HG02610 (cell line): ENCODE measurements around the gene PFKL.
"Not testable (repeated sequence)": the region's sequence is repeated elsewhere in the genome, so short reads cannot be mapped to it uniquely, and the experiment has no call there.

Experiments
- ATAC-seq: cut with Tn5 transposase; IDR thresholded peaks from one replicate; pipeline ENCODE4 v1.9.1; 2021; ENCODE audit warnings: mild to moderate bottlenecking, moderate library complexity; ENCODE audit not compliant: unreplicated experiment

PFKL gene

DNA sequence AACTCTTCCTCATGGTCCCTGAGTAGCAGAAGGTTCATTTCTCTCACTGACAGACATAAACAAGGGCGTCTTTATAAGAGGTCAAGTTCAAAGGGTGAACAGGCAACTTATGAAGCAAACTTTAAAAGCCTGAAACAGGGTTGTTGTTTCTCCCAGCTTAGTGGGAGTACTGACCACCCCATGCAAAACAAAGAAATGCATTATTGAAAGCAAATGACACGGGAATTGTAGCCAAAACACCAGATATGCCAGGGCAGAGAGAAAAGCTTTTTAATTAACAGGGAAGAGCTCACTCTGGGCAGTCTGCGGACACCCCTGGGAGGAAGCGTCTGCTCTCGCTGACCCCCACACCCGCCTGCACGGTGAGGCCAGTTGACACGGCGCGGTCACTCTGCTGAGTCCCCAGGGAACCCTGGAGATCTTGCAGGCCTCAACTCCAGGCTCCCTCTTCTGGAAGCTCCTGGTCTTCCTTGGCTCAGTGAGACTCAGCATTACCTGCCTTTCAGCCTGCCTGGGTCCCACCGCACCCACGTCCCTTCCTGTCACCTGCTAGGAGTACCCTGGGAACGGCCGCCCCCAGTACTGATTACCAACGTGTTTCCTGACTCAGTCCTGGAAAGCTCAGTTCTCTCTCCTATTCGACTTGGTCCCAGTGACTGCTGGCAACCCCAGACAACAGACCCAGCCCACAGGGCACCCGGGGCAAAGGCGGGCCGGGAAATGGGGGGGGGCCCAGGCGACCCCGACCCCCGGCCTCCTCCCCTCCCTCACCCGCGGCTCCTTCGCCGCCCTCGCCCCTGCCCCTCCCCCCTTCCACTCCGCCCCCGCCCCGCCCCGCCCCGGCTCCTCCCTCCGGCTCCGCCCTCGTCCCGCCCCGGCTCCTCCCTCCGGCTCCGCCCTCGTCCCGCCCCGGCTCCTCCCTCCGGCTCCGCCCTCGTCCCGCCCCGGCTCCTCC lies 38.4 kb downstream of the PFKL start:
- ATAC-seq: no peak

DNA sequence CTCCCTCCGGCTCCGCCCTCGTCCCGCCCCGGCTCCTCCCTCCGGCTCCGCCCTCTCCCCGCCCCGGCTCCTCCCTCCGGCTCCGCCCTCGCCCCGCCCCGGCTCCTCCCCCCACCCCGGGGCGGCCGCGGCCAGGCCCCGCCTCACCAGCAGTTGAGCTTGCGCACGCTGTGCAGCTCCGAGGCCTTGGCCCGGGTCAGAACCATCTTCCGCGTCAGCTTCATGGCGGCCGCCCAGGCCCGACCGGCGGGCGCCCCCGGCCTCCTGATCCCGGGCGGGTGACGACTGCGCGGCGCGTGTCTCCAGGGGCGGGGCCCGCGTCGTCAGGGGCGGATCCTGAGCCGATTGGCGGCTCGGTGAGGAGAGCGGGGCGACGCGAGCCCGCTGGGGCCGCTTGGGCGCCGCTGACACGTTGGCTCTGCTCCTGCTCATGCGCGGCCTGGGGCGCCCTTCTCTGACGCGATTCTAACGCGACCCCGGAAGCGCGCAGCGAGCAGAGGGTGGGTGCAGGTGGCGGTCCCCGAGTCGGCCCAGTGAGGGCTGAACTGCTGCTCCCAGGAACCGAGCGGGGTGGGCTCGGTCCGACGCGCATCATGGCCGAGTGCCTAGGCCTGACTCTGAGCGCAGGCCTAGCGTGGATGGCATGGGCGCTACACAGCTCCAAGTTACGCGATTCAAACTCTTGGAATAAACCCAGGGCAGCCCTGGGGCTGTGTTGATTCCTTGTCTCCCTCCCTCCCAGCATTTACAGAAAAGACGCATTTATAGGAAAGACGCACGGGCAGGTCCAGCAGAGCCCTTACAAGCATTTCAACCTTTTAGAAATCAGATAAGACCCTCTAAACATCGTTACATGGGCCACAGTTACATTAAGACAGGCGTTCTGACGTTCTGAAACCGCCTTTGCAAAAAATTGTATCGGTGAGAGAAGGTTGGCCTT lies 39.4 kb downstream of the PFKL start, which contains the start of gene CFAP410:
Gene CFAP410, minus strand, starts transcription at position 420 of the 940 bp plus-strand sequence. Its CDS starts 196 bp downstream, at position 224.
- peak; percentile 84 for ATAC-seq

DNA sequence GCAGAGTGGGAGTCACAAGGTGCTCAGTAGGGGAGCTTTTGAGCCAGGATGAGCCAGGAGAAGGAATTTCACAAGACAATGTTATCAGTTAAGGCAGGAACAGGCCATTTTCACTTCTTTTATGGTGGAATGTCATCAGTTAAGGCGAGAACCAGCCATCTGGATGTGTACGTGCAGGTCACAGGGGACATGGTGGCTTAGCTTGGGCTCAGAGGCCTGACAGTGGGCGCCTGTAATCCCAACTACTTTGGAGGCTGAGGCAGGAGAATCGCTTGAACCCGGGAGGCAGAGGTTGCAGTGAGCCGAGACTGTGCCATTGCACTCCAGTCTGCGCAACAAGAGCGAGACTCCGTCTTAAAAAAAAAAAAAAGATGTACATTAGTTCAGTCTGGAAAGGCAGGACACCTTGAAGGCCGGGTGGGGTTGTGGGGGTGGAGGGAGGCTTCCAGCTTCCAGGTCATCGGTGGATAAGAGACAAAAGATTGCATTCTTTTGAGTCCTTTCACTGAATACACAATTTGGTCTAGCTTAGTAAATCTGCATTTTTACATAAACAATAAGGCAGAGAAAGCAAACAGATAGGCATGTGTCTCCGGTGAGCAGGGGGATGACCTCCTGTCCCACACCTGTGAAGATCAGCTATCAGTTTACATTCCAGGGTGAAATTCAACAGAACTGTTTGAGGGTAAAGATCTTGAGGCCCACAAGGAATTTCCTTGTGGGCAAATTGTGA lies 42.0 kb downstream of the PFKL start:
- ATAC-seq: not testable (repeated sequence)

DNA sequence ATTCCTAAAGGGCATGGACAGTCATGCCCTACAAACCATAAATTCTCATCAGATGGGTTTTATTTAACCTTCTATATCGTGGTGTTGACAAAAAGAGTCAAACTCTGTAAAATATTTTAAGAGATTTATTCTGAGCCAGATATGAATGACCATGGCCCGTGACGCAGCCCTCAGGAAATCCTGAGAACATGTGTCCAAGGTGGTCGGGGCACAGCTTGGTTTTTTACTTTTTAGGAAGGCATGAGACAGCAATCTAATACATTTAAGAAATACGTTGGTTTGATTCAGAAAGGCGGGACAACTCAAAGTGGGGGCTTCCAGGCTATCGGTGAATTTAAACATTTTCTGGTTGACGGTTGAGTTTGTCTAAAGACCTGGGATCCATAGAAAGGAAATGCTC lies 43.1 kb downstream of the PFKL start:
- not testable (repeated sequence) for ATAC-seq

DNA sequence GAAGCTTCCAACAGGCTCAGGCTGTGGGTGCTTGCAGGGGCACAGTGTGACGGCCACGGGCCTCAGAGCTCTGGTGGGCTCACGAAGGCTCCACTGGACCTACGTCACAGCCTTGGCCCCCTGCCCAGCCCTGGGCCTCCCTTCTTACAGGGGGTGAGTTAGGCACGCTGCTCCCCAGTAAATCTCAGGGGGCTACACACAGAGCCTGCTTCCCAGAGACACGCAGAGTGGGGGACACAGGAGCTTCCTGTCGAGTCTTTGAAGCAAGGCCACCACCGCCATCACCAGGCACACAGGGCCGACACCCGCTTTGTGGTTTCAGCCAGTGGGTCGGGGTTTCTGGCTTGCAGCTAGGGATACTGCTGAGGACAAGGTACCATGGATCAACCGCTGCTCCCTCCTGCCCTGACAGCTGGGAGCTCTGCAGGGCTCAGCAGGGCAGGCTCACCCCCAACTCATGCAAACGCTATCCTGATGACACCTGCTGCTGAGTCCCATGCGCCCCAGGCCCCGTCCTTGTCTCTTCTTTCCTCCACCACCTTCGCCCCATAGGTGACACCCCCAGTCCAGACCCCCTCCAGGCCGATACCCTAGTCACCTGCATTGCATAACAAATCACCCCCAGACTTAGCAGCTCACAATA lies 44.8 kb downstream of the PFKL start:
- no peak for ATAC-seq

DNA sequence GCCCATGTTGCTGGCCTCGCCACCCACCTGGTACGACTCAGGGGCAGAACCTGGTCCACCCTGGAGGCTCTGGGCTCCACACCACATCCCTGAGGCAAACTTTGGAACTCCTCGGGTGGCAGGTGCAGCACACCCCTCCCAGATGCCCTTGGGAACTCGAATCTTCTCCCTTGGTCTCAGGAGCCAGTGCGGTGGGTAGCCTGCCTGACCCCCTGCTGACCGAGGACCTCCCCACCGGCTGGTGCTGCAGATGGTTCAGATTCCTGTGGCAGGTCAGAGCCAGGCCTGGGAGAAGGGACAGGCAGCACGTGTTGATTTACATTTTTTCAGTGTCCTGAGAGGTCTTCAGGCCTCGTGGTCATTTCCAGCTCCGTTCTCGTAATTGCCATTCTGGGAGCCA lies 45.6 kb downstream of the PFKL start:
- no peak for ATAC-seq

DNA sequence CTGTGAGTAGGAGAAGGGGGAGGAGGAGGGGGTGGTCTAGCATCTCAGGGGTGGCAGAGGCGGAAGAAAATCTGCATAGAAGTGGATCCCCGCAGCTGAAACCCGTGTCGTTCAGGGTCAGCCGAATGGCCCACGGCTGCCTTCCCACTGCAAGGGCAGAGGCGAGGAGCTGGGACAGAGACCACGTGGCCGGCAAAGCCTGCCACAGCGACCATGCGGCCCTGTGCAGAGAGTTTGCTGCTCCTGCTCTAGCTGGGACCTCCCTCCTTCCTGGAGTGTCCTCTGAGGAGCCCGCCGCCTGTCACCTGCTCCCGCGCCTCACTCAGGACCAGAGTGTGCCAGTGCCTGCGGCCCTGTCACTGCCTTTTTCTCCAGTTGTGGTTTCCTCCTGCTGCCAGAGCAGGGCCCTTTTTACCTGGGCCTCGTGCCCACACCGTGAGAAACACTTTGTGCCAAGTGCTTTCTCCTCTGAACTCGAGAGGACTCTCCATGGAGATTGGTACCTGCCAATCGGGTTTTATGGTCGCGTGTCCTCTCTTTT lies 48.1 kb downstream of the PFKL start:
- no peak for ATAC-seq

DNA sequence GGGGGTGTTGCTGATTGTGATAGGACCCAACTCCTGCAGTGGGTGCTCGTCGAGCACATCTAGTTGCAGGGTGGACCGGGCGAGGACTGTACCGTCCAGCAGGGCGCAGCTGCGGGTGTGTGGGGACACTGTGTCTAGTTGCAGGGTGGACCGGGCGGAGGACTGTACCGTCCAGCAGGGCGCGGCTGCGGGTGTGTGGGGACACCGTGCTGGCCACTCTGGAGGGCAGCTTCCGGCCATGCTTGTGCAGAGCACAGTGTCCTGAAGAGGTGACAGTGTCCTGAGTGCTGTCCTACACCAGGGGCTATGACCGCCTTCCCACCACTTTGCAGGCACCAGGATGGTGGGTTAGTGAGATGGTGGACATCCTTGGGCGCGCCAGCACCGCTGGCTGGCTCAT lies 49.0 kb downstream of the PFKL start:
- no peak for ATAC-seq

DNA sequence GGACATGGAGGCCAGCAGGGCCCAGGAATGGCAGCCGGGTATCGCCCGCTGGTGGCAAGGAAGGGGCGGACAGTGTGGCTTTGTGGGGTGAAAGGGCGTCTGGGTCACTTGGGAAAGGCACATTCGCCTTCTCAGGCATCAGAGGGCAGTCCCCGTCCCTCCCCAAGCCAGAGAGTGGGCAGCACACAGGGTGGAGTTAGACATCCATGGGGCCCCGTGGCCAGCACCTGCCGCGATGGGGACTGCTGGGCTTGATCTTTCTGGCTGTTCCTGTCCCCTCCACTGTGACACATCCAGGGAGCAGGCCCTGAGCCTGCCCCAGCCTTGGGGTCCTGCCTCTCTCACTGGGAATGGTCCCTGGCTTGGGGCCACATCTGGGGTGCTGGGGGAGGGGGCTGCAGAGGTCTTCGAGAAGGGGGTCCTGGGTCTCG lies 49.6 kb downstream of the PFKL start:
- no peak for ATAC-seq

DNA sequence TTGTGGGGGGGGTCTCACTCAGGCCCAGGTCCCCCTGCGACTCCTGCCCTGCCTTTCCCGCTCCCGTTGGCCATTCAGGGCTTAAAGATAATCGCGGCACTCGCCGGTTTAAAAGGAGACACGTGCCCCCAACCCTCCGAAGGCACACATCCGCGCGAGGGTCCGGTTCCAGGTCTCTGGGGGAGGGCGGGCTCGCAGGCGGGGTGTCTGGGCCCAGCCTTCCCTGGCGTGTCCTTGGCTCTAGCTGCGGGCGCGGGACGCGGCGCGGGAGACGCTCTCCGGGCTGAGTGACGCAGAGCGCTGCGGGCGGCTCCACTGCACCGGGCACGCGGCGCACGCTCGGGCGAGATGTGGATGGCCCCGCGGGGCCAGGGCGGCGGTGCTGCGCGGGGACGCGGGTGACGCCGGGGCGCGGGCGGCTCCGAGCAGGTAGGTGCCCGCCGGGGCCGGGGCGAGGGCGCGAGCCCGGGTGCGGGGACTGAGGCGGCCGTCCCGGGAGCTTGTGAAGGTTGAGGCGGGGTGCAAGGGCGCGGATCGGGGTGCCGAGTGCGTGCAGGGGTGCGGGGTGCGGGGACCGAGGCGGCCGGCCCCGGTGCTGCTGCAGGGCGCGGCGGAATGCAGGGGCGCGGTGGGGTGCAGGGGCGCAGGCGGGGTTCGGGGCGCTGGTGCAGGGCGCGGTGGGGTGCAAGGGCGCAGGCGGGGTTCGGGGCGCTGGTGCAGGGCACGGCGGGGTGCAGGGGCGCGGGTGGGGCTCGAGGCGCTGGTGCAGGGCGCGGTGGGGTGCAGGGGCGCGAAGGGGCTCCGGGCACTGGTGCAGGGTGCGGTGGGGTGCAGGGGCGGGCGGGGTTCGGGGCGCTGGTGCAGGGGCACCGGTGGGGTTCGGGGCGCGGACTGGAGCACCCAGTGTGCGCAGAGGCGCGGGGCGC lies 50.3 kb downstream of the PFKL start:
- ATAC-seq: no peak

DNA sequence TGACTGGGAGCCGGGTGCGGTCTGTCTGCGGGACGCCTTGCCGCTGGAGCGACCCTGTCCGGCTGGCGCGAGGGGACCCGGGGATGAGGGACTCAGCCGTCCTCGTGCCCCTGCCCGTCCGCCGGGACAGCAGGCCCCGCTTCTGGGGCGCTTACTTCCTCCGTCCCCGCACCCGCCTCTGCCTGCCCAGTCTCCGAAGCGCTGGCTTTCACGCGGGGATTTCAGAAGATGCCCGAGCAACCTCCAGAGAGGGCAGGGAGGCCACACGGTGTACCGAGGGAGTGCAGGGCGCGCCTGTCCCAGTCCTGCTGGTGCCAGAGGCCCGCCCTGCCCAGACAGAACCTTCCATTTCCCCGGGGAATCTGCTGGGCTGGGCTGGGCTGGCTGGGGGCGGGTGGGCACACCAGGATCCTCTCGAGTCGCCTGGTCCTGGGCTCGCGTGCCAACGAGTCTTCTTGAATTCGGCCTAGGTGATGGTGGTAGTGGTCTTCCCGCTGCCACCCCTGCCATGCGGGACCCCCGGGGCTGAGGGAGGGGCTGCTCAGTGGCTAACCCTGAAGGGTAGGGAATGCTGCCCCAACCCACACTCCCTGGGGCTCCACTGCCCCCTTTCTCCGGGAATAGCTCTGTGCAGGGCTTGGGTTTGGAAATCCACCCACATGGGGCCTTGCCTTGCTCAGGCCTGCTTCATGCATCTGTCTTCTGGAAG lies 51.1 kb downstream of the PFKL start:
- no peak for ATAC-seq

DNA sequence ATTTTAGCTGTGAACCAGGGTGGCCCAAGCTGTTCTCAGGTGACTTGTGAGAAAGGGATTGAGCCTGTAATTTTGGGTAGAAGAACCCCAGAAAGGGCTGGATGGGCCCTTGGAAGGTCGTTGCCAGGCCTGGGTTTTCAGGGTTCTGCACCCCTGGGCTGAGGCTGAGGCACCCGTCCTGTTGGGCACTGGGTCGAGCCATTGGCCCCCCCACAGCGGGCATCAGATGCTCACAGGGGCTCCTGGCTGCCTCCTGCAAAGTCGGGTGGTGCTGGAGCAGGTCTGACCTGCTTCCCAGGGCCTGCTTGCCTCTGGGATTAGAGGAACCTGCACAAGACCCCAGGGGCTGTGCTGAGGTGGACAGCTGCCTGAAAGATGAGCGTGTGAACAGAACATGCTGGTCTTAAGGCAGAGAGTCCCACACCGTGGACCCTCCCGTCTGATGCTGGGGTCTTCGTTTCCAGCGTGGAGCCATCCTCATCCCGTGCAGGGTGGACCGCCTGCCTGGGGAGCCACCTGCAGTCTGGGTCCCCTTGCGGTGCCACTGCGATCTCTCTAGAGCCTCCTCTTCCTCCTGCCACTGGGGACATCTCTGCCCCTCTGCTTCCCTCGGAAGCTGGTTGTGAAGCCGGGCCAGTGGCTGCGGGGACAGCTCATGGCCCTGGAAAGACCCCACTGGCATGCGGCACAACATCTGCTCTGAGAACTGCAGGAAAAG lies 51.8 kb downstream of the PFKL start:
- no peak for ATAC-seq

DNA sequence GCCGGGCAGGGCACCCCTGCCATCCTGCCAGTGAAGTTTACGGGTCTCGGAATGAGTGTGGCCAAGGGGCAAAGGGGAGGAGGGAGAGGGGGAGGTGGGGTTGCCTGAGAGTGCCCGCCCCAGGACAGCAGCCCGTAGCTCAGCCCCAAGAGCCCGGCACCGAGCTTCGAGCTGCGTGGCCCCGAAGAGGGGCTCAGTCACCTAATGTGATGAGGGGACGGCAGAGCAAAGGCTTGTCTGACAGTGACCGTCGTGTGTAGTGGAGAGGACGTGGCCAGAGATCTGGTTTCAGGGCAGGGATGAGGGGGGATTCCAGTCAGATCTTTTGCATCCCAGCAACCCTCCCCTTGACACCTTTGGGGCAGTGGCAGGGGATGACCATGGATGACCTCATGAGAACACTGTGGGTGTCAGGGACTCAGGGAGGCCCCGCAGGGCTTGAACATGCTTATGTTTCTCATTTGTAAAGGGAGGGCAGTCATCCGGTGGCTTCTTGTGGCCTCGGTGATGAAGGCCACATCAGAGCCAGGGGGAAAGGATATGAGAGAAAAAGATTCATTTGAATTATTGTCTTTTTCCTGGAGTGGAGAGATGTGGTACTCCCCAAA lies 52.5 kb downstream of the PFKL start:
- ATAC-seq: no peak

DNA sequence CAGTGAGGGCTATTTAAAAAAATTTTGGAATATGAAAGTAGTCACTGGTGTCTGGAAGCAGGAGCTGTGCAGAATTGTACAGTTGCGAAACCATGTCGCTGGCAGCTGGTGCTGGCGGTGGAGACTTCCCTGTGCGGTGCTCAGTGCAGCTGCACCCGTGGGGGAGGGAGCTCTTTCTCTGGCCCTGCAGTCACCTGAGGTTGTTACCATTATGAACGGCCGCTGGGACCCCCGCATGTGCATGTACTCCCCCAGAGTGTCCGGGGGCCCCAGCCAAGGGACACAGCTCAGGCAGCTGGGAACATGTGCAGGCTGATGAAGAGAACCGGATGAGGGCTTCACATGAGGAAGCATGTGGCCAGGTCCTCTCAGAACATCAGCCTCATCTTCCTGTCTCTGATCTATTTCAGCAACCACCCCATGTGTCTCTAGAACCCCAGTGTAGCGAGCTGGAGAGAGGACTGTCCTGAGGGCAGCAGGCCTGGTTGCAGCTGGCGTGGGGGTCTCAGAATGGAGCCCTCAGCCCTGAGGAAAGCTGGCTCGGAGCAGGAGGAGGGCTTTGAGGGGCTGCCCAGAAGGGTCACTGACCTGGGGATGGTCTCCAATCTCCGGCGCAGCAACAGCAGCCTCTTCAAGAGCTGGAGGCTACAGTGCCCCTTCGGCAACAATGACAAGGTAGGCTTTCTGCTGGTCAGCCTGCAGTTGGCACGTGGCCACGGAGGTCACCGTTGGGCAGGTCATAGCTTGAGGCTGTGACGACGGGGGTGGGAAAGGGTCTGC lies 53.5 kb downstream of the PFKL start, which contains the start of gene TRPM2:
Gene TRPM2, plus strand, starts transcription at position 431 of the 780 bp plus-strand sequence. Its CDS starts 80 bp downstream, at position 511.
- peak; percentile 35 for ATAC-seq

DNA sequence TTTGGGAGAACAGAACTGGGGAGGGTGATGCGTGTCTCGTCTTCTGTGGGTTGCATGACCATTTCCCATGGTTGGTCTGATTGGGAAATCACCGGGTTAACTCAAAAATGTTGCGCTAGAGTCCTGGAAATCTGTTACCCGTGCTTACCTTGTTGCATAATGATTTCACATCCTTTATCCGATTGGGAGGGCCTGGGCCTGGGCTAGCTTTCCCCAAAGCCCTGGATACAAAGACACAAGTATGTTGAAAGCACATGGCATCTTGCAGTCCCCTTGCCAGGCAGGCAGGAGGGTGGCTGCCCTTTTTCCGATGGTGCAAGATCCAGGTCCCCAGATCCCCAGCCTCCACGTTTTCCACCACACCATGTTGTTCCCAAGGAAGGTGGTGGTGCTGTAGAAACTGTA lies 54.1 kb downstream of the PFKL start:
- no peak for ATAC-seq
